Activated naive CD4-positive, alpha-beta T cell treated with Interleukin-2 at 50 U/mL for 16 hours (primary cell): ENCODE results near the gene TMIE.

Source experiments
- DNase-seq: peaks from one replicate; pipeline ENCODE4 v3.0.0-alpha.2; 2020

Gene TMIE

GRCh38 chr3:46669191-46669999 lies 31.8 kb upstream of the TMIE start:
- peak; percentile 1 for DNase-seq

DNA sequence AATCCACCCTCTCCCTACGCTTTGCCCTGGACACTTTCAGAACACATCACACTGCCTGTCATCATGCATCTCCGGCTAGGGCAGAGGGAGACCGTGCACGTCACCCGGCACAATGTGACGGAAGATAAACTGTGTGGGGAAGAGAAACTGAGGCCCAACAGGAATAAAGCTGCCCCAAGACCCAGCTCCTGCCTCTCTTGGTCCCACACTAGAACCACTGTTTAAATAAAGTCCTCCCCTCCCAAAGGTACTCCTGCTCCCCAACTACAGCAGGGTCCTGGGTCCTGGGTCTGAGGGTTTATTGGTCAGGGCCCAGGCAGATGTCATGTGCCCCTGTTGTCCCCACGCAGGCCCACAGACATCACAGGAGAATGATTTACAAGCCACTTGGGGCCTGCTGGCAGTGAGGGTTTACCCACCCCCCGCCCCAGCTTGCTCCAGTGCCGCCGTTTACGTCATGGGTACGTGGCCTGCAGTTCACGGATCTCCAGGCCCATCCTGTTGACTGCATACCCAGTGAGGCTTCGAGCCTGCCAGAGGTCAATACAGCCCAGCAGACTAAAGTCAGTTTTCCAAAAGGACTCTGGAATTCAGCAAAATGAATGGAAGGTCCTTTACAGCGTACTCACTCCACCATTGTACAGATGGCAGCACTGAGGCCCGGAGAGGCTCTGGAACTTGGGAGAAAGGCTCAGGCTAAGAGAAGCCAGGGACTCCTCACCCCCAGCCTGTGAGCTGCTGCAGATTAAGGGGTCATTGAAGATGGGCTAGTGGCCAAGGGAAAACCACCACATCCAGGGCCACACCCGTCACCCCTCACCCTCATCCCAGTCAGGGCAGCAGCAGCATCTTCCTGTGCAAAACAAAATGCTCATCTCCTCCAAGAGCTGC lies 30.9 kb upstream of the TMIE start:
- DNase-seq = peak; percentile 1

- no peak for DNase-seq
These were observed 30.2 kb upstream of the TMIE start for GRCh38 chr3:46670891-46671427.

DNA sequence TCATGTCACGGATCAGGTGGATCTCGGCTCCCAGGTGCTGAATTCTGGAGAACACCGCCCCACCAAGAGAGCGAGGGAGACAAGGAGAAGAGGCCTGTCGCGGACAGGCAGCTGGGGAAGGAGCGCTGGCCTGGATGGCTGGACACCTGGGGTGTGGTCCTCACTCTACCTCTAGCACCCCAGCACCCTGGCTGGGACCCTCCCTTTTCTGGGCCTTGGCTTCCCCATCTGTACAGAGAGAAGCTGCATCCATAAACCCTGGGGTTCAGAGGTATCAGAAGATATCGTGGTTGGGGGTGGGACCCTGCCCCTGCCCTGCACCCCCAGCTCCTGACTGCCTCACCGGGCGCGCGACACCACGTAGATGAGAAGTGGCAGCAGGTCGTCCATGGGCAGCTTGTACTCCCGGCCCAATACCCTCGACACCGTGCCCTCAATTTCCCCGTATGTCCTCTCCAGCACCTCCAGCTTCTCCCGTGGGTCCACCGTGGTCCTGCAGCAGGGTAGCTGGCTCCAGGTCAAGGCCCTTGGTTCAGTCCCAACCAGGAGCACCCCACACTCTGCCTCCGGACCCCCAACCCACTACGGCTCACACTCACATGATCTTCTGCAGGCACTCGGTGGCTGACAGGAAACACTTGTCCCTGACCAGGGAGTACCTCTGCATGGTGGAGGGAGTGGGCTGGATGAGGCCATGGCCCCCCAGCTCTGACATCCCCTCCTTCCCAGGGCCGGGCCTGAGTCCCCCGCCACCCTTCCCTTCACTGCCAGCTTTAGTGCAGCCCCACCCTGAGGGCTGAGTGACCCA lies 29.4 kb upstream of the TMIE start:
- no peak for DNase-seq

- no peak for DNase-seq
These were observed 28.9 kb upstream of the TMIE start for GRCh38 chr3:46672349-46672695.

DNA sequence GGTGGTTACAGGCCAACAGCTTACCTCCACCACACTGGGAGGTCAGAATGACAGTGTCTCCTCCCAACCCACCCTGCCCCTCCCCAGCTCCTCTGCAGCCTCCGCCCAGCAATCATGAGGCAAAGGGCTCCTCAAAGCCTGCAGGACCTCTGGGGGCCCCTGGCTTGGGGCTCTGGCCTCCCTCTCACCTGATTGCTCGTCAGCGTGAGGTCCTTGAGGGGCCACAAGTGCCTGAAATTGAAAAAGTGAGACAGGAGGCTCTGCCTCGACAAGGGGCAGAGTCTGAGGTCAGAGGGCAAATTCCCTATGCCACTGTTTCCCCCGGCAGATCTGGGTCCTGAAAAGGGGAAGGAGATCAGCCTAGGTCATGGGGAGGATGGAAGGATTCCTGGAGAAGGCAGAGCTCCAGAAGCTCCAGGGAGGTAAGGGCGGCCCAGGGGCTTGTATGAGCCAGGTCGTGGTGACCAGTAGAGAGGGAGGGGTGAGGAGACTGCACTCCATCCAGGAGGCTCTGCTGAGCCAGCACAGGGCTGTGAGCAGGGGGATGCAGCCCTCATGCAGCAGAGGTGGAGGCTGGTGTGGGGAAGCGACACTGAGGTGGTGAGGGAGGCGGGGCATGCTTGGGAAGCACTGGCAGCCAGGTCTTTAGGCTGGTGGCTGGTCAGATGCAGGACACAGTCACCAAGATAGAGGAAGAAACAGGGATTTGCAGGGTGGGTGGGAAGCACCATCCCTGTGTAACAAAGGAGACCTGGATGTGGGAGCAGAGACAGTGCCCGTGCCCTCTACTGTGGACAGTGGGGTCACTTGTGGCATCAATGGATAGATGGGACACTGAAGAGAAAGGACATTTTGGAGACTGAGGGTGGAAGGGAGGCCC lies 27.8 kb upstream of the TMIE start:
- DNase-seq = no peak

DNA sequence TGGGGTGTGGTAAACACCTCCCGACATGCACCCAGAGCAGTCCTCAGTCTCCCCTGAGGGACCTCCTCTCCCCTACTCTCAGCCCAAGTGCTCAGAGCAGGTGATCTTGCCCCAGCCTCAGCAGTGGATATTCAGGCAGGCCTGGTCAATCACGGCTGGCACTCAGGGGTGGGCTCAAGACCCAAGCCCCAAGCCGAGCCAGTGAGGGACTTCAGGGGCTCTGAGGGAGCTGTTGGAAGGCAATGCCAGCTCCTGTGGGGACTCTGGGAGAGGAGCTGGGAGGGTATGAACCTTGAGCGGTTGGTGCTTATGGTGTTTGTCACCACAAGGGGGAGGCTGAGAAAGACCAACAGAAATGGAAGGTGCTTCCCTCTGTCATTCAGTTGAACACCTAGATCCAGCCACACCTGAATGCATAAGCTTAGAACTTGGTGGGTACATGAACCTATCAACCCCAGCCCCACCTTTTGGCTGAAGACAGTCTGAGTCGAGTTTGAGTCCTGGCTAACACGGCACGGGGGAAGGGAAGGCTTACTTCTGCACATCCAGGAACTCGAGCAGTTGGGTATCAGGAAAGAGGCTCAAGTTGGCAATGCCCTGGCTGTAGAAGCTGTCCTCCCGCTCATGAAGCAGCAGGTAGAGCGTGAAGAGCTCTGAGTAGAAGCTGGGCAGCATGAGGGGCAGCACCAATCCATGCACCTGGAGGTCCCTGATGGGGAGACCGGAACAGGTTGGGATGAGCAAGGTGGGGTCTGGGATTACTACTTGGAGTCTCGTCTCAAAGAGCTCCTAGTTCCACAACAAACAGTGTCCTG lies 27.0 kb upstream of the TMIE start:
- DNase-seq = no peak

DNA sequence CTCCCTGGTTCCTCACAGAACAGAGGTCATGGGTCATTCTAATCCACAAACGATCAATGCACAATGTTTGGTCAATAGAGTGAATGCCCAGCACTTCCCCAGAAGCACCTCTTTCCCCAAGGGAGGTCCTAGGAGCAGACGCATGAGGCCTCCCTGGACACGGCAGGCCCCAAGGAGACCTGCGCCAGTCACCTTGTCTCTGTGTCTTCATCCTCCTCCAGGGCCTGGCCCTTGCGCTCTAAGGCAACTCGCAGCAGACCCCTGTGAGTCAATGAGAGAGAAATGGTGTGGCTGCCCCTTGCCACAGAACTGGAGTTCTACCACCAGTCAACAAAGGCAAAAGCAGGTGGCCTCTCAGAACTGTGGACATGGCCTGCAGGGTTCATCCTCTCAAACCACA lies 25.8 kb upstream of the TMIE start:
- DNase-seq = no peak

DNA sequence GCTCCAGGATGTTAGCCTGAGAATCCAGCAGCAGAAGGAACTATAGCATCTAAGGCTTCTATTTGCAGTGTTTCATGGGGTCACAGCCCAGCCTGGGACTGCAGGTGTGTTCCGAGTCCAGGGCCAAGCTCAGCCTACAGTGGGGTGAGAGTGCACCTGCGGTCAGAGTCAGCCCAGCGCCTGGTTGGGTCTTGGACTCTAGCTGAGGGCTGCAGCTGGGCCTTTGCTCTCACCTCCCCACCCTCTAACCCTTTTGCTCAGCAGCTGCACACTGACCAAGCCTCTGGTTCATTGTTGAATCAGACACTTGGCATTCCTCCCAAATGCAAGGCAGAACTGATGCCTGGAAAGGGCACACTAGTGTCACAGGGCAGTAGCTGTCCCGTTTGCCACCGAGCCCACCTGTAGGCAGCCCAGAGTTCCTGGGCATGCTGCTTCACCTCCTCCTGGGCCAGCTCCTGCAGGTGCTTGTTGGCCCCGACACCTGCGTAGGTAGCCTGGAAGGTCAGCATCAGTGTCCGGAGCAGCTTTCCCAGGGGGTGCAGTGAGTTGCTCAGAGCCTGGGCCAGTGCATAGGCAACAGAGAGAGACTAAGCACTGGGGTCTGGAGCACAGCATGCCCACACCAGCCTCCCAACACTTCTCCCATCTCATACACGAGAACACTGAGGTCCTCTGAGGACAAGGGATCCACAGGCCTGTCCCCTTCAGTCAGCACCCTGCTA lies 25.2 kb upstream of the TMIE start:
- no peak for DNase-seq

DNA sequence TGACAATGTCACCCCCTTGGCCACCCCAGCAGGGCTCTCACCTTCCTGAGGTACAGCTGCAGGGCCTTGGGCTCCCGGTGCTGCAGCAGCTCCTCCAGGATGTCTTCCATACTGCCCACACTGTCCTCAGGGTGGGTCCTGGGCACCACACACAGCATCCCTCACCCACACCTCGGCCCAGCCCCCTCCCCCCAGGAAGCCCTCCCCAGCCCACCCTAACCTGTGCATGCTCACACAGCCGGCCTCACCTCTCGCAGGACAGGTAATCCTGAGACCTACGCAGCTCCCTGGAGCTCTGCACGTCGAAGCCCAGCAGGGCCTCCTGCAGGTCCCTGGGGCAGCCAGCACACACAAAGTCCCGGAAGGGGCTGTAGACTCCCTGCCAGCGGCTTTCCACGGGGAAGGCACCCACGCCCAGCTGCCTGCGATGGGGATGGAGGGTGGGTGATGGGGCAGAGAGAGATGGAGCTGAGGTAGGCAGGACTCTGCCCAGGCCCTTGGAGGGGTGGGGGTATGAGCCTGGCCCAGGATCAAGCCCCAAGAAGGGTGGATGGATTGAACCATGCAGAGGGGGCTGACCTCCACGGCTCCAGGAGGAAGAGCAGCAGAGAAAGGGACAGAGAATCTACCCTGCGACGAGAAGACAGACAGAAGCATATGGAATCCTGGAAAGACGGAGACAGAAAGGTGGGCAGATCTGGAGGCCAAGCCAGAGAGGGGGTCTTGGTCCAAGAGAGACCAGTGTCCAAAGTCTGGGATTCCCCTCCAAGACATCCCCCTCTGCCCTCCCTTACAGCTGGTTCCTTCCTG lies 24.4 kb upstream of the TMIE start:
- no peak for DNase-seq

GRCh38 chr3:46677411-46677726 lies 23.8 kb upstream of the TMIE start:
- DNase-seq = no peak

DNA sequence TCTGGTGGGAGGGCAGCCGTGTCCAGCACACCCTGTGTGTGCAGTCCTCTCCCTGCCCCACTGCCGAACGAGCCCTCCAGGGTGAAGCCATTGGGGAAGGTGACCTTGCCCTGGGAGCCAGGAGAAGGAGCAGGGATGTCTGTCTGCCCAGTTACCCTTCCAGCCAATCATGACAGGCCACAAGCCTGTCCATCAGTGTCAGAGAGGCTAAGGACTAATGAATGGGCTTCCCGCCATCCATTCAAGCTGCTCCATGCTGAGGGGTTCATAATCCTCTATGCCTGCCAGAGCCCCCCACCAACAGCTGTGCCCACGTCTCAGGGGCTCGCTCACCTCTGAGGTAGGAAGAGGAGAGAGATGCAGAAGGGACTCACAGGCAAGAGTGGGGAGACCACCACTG lies 22.9 kb upstream of the TMIE start:
- no peak for DNase-seq

DNA sequence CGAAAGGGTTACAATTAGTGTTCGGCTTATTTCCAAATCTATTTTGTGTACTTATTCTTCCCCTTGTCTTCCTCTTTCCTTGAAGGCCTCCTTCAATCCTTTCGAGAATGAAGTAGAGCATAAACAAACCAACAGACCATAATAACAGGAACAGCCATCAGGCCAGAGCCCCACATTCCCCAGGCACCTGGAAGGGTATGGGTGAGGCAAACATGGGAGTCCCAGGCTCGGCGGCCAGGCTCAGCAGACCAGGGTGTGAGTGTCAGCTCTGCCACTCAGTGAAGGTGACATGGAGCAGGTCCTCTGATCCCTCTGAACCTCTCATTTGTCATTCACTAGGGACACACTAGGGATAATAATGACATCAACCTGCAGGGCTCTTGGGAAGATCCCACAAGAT lies 21.5 kb upstream of the TMIE start:
- no peak for DNase-seq

DNA sequence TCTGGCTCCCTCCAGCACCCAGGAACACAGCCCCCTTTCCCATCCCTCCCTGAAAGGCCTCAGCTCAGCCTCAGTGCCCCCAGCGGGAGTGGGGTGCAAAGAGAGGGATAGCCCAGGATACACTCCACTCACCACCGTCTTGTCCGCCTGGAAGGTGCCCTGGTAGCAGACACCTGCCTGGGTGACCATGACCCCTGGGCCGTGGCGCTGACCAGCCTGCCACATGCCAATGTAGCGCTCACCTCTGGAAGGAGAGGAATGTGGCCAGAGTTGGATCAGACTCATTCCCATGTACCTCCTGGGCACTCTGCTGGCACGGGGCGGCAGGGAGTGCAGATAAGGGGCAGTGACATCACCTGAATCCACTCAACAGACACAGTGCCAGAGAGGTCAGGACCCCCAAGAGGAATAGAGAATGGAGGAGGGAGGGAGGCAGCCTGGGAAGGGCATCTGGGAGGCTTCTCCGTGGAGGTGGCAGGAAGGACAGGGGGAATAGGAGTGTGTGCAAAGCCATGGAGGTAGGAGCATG lies 20.8 kb upstream of the TMIE start:
- no peak for DNase-seq

- DNase-seq = no peak
These were observed 19.8 kb upstream of the TMIE start for GRCh38 chr3:46681387-46681786.

GRCh38 chr3:46681856-46682540 lies 19.2 kb upstream of the TMIE start:
- DNase-seq = no peak

DNA sequence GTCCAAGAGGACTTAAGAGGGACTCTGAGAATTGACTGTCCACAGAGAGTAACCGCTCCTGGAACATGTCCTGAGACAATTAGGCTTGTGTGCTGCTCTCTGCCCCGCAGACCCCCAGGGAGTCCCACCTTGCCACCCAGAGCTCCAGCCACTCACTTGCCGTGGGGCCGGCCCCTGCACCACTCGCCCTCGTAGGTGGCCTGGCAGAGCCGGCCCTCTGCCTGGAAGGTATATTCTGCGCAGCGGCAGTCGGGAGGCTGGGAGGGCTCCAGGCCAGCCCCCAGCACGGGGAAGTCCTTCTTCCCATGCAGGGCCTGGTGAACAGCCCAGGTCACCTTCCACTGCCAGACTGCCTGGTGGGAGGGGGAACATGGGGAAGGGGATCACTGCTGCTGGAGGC lies 18.2 kb upstream of the TMIE start:
- no peak for DNase-seq

DNA sequence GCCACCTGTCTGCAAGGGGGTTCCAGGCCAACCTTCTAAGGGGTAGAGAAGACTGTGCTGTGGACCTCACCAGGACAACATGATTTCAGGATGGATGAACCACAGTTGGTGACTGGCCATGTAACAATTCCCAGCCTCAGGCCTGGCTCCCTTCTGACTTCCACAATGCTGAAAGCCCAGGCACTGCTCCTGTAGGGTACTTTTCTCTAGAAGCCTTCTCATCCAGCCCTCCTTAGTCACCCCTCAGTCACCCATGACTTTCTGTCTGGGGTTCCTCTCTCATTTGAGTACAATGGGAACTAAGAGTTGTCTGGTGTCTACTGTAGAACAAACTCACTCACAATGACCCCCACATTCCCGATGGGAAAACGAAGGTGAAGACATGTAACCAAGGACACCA lies 16.3 kb upstream of the TMIE start:
- no peak for DNase-seq

DNA sequence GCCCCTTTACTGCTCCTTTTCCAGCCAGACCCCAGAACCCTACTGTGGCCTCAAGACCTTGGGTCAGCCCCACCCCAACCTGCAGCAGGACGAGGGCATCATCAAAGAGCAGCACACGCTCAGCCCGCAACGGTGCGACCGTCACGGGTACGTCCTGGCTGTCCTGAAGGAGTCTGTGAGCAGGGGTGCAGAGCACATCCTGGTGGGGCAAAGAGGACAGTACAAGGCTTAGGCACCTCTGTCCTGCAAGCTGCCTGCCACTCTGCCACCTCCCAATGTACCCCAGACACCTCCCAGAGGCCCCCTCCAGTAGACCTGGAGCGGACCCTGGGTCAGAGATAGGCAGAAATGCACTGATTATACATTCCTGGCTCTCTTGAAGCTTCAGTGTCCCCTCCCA lies 15.7 kb upstream of the TMIE start:
- DNase-seq = no peak
